SH-SY5Y (cell line): ENCODE results near the gene SYNGR2.

Experiments
- GATA2 ChIP-seq: IDR thresholded peaks from 2 replicates; pipeline ENCODE4 v1.6.1; 2011; ENCODE audit warnings: mild to moderate bottlenecking, low read depth, low read length
- GATA3 ChIP-seq: IDR thresholded peaks from 2 replicates; pipeline ENCODE4 v1.6.1; 2011; ENCODE audit warnings: low read depth, mild to moderate bottlenecking, low read length, moderate library complexity

GRCh38 chr17:78133179-78133951 lies 35.0 kb upstream of the SYNGR2 start:
- no peak for TF ChIP-seq GATA3
- no peak for TF ChIP-seq GATA2
